Measurements from ENCODE around the gene RELB. TPM values are rescaled to one million over a fixed set of nuclear protein-coding genes. Genes with fewer than 3 reads are reported as not detected.

RELB gene
- total RNA-seq, 2 donors from 2014 or later = 11.0 to 13.0 TPM

DNA sequence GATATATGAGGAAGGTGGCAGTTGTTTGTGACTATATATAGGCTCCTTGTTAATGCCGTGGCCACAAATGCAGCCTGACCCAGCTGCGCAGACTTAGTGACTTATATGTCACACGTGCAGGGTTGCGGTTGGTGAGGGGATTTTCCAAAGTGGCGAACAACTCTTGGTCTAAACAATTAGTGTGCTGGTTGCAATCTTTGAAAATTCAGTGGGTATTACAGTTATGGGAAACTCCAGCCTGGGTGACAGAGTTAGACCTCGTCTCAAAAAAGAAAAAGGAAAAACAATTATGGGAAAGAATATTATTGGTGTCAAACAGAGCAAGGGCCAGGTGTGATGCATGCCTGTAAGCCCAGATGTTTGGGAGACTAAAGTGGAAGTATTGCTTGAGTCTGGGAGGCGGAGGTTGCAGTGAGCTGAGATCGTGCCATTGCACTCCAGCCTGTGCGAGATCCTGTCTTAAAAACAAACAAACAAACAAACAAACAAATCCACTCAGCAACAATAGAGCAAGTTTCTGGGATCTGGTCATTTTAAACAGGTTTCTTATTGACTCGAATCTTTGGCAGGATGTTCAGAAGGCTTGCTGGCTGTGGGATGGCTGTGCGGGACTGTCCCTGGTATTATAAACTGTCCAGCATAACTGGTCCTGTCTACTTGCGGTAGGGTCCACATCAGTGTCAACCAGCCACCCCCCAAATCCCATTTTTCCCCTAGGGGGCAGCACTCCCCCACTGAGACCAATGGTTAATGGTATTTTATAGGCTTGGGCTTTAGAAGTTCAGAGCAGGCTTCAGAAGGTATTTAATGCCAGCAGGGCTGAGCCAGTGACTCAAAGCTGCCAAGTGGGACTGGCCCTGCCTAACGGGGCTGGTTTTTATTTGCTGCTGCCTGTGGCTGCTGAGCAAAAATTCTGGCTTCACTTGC lies 15.4 kb downstream of the RELB start:
- peak; percentile 79 for DNase-seq (ENCODE audit: low spot score)
- intact Hi-C loops (cut with DNase I) = no loop called here
- no peaks in the 10 kb centered on the region for H3K9me3 ChIP-seq
- H3K4me1 ChIP-seq (replicated peaks) = no peaks in the 10 kb centered on the region
- no peaks in the 10 kb centered on the region for H3K27me3 ChIP-seq (replicated peaks; ENCODE audit: insufficient read depth)
- H3K4me3 ChIP-seq = no peak overlapping the region
- H3K36me3 ChIP-seq = no peaks in the 10 kb centered on the region
- WGBS = 51% methylated on average over 13 of the region's 13 CpGs
- H3K27ac ChIP-seq = no peak overlapping the region
- TF ChIP-seq POLR2A (IDR thresholded peaks at IDR 0.05) = no peak
- TF ChIP-seq POLR2AphosphoS5 (IDR thresholded peaks at IDR 0.05) = peak; percentile 84
- peak; percentile 27 to 86 (median 84) for TF ChIP-seq CTCF (IDR thresholded peaks at IDR 0.05)

GRCh38 chr19:45019187-45019586 lies 17.9 kb downstream of the RELB start:
- Histone ChIP-seq H3K4me1 (replicated peaks) (no peaks in the 10 kb centered on the region), H3K36me3 (no peaks in the 10 kb centered on the region), H3K4me3 (no peak overlapping the region), H3K27me3 (replicated peaks; ENCODE audit: insufficient read depth) (no peaks in the 10 kb centered on the region), H3K9me3 (no peaks in the 10 kb centered on the region), H3K27ac (no peak overlapping the region)
- intact Hi-C loops (cut with DNase I) = no loop called here
- no peak for TF ChIP-seq CTCF (IDR thresholded peaks at IDR 0.05)
- no peak for TF ChIP-seq POLR2AphosphoS5 (IDR thresholded peaks at IDR 0.05)
- no peak for TF ChIP-seq POLR2A (IDR thresholded peaks at IDR 0.05)
- DNase-seq (ENCODE audit: low spot score) = no peak
- 93% methylated on average over 2 of the region's 2 CpGs for WGBS

DNA sequence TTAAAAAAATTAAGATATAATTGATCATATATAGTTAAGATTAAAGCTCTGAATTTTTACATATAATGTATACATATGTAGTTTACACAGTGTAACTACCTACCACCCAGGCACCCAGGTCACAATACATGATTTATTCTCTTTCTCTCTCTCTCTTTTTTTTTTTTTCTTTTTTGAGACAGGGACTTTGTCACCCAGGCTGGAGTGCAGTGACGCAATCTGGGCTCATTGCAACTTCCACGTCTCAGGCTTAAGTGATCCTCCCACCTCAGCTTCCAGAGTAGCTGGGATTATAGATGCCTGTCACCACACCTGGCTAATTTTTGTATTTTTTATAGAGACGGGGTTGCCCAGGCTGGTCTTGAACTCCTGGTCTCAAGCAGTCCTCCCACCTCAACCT lies 18.8 kb downstream of the RELB start:
- no peaks in the 10 kb centered on the region for H3K36me3 ChIP-seq
- H3K27ac ChIP-seq = no peak overlapping the region
- TF ChIP-seq POLR2A (IDR thresholded peaks at IDR 0.05) (no peak), POLR2AphosphoS5 (IDR thresholded peaks at IDR 0.05) (no peak), CTCF (IDR thresholded peaks at IDR 0.05) (no peak)
- no peaks in the 10 kb centered on the region for H3K4me1 ChIP-seq (replicated peaks)
- DNase-seq (ENCODE audit: low spot score) = no peak
- H3K27me3 ChIP-seq (replicated peaks; ENCODE audit: insufficient read depth) = no peaks in the 10 kb centered on the region
- H3K4me3 ChIP-seq = no peak overlapping the region
- 86% methylated on average over 3 of the region's 3 CpGs for WGBS
- no peaks in the 10 kb centered on the region for H3K9me3 ChIP-seq
- intact Hi-C loops (cut with DNase I) = no loop called here

- WGBS = 78% methylated on average over 14 of the region's 14 CpGs
- Histone ChIP-seq H3K27ac (no peak overlapping the region), H3K36me3 (no peaks in the 10 kb centered on the region), H3K4me1 (replicated peaks) (no peaks in the 10 kb centered on the region), H3K4me3 (no peak overlapping the region), H3K9me3 (no peaks in the 10 kb centered on the region), H3K27me3 (replicated peaks; ENCODE audit: insufficient read depth) (no peaks in the 10 kb centered on the region)
- DNase-seq (ENCODE audit: low spot score) = no peak
- intact Hi-C loops (cut with DNase I) = no loop called here
- TF ChIP-seq POLR2AphosphoS5 (IDR thresholded peaks at IDR 0.05) (no peak), POLR2A (IDR thresholded peaks at IDR 0.05) (no peak), CTCF (IDR thresholded peaks at IDR 0.05) (no peak)
Observed at GRCh38 chr19:45021971-45022370, 20.7 kb downstream of the RELB start.

- Histone ChIP-seq H3K27ac (no peak overlapping the region), H3K9me3 (no peaks in the 10 kb centered on the region), H3K36me3 (no peaks in the 10 kb centered on the region), H3K4me3 (no peak overlapping the region), H3K27me3 (replicated peaks; ENCODE audit: insufficient read depth) (no peaks in the 10 kb centered on the region), H3K4me1 (replicated peaks) (no peaks in the 10 kb centered on the region)
- DNase-seq (ENCODE audit: low spot score) = no peak
- TF ChIP-seq POLR2AphosphoS5 (IDR thresholded peaks at IDR 0.05) (no peak), POLR2A (IDR thresholded peaks at IDR 0.05) (no peak), CTCF (IDR thresholded peaks at IDR 0.05) (no peak)
- WGBS = 90% methylated on average over 4 of the region's 4 CpGs
- intact Hi-C loops (cut with DNase I) = no loop called here
Observed at GRCh38 chr19:45023048-45023447, 21.8 kb downstream of the RELB start.

Data from prostate gland (tissue), 2 donors.